ENCODE measurements around the gene KMT2D. TPM values are rescaled to one million over a fixed set of nuclear protein-coding genes. Genes with fewer than 3 reads are reported as not detected.

Gene KMT2D
- polyA plus RNA-seq, 1 of the 3 experiments (the other 2 are of a cell fraction) = 30.5 TPM

GRCh38 chr12:49066120-49066519 is 5.5 kb upstream of the KMT2D start:
- DNase-seq = no peak
- Histone ChIP-seq H3K4me3 (ENCODE audit: low read depth in 2 of 2, low read length in 1 of 2) (no peak overlapping the region), H3K79me2 (ENCODE audit: insufficient read depth) (peaks cover 8% of the 10 kb centered on the region), H4K20me1 (ENCODE audit: insufficient read depth) (no peaks in the 10 kb centered on the region), H2AFZ (ENCODE audit: low read depth) (no peak overlapping the region), H3K27me3 (ENCODE audit: insufficient read depth) (no peaks in the 10 kb centered on the region), H3F3A (replicated peaks; ENCODE audit: insufficient read depth) (peaks cover 3% of the 10 kb centered on the region), H3K9ac (no peak overlapping the region), H3K27ac (ENCODE audit: low read depth in 2 of 2, low read length in 1 of 2) (no peak overlapping the region), H3K9me2 (no peaks in the 10 kb centered on the region), H3K9me3 (no peaks in the 10 kb centered on the region), H3K4me1 (ENCODE audit: control insufficient read depth in 1 of 2, insufficient read depth in 2 of 2, low read depth in 1 of 2, low read length in 1 of 2) (peaks cover 3 to 8% of the 10 kb centered on the region in 2 experiments; a peak in 1 of 4 replicates), H3K36me3 (replicated peaks in 1 of 2; ENCODE audit: control insufficient read depth in 1 of 2, insufficient read depth in 2 of 2, low read length in 1 of 2) (no peaks in the 10 kb centered on the region), H3K4me2 (no peak overlapping the region)
- POLR2A ChIA-PET = no interaction called here
- TF ChIP-seq EP300 (IDR thresholded peaks at IDR 0.05; ENCODE audit: borderline replicate concordance in 1 of 2, low read depth in 1 of 2, low read length in 1 of 2) (no peak), EZH2phosphoT487 (IDR thresholded peaks at IDR 0.05; ENCODE audit: borderline replicate concordance, low read depth) (no peak), YY1 (IDR thresholded peaks at IDR 0.05; ENCODE audit: low read depth) (no peak), ZBTB33 (IDR thresholded peaks at IDR 0.05; ENCODE audit: borderline replicate concordance, low read depth) (no peak), USF2 (IDR thresholded peaks at IDR 0.05; ENCODE audit: borderline replicate concordance, low read depth, low read length) (no peak), ELF1 (IDR thresholded peaks at IDR 0.05) (no peak), FOXJ3 (CRISPR knock-in tag; IDR thresholded peaks at IDR 0.05) (no peak), CHD2 (IDR thresholded peaks at IDR 0.05; ENCODE audit: low read length, partially characterized antibody) (no peak), IRF3 (IDR thresholded peaks at IDR 0.05; ENCODE audit: low read depth, low read length) (no peak), RXRA (IDR thresholded peaks at IDR 0.05; ENCODE audit: borderline replicate concordance, low read depth) (no peak), GATA2 (CRISPR knock-in tag; IDR thresholded peaks at IDR 0.05) (no peak), TCF12 (IDR thresholded peaks at IDR 0.05) (no peak), TEAD4 (IDR thresholded peaks at IDR 0.05; ENCODE audit: borderline replicate concordance, insufficient read depth) (no peak), USF1 (IDR thresholded peaks at IDR 0.05; ENCODE audit: borderline replicate concordance, low read depth) (no peak), TAF1 (IDR thresholded peaks at IDR 0.05; ENCODE audit: borderline replicate concordance, low read depth, low read length) (no peak)
- 73% methylated on average over 4 of the region's 4 CpGs for WGBS (ENCODE audit: low lambda C conversion rate)
- CTCF ChIA-PET = interaction anchor here (1.1 to 15.9 kb wide), 7 partner anchors 8 to 170 kb away, joined by 4 to 300 read pairs (median 35); partner anchors contain the start of genes DHH and LMBR1L

Data from SK-N-SH (cell line).